ENCODE measurements around the gene THOC6.
"Not testable (repeated sequence)": the region's sequence is repeated elsewhere in the genome, so short reads cannot be mapped to it uniquely, and the experiment has no call there.

Gene THOC6

DNA sequence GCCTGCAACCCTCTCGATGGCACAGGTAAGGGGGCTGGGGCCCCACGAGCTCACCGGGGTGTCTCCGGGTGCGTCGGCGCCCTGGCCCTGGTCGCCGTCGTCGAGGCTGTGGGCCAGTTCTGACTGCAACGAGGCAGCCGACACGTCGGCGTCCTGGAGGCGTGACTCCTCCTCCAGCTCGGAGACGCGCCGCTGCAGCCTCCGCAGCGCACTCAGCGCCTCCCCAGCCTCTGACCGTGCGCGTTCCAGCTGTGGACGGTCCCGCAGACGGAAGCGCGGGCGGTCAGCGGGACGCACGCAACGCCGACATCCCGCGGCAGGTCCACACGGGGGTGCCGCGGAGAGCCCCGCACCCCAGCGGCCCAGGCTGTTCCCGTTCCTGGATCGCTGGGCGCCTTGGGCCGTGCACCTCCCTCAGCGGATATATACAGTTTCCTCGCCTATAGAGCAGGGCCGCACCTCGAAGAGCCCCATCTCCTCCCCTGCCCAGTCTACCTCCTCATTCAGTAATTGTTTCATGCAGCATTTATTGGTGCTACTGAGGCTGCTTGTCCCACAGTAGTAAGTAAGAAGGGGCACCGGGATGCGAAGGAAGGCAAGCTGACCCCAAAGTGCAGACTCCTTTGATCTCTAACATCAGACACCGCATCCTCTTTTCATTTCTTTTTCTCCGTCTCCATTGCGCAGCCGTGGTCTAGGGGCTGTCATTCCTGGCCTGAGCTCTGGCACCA, 5.8 kb downstream of the THOC6 start:
- DNase-seq (ENCODE audit: low read depth in 4 of 4, low spot score in 1 of 4): peak in 2 of 4 experiments; percentile 34 to 46

DNA sequence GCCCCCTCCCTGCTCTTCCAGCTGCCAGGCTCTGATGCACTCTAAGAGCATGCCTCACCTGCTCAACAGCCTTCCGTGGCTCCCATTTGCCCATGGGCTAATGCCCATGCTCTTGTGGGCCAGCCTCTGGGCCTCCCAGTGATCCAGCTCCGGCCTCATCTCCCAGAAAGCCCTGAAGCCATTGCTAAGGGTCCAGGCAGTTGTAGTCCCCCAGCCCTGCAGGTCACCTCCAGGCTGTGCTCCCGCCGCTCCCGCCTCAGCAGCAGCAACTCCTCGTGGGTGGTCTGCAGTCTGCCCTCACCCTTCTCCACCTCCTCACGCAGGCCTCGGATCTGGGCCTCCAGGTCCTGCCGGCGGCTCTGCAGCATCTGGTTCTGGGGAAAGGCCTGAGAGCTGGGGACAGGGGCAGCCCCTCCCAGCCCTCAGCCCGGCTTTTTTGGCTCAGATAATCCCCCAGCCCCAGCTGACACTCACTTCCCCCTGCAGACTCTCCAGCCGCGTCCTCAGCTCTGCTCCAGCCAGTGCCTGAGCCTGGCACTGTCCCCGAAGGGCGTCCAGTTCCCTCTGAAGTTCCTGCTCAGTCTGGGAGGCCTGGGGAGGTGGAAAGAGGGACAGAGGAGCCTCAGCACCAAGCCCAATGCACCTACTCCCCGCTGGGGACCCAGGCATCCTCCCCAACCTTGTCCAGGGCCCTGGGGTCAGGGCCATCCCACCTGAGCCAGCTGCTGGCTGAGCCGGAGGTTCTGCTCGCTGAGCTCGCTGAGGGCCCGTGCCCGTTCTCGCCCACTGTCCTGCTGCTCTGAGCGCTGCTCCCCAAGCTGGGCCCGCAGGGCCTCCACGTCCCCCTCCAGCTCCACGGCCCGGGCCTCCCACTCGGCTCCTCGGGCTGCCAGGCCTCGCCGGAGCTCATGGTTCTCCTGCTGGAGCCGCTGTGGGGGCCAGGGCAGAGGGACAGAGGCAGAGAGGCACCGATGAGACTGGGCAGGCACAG, 6.7 kb downstream of the THOC6 start:
- no peak for DNase-seq (ENCODE audit: low read depth in 4 of 4, low spot score in 1 of 4)

DNA sequence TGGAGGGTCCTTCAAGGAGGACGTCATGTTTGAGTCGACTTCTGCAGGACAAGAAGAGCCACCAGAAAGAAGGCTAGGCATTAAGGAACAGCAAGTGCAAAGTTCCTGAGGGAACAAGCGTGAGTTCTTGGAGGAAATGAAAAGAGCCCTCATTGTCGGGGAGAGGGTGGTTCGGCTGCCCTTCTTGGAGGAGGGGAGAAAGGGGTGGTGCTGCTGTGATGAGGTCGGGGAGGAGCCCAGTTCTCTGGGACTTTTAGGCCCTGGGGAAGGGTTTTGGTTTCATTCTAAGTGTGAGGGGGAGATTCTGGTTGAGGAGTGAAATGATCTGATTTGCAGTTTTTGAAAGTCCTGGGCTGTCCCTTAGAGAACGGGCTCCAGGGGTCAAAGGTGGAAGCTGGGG, 8.8 kb downstream of the THOC6 start:
- DNase-seq (ENCODE audit: low read depth in 4 of 4, low spot score in 1 of 4): no peak

DNA sequence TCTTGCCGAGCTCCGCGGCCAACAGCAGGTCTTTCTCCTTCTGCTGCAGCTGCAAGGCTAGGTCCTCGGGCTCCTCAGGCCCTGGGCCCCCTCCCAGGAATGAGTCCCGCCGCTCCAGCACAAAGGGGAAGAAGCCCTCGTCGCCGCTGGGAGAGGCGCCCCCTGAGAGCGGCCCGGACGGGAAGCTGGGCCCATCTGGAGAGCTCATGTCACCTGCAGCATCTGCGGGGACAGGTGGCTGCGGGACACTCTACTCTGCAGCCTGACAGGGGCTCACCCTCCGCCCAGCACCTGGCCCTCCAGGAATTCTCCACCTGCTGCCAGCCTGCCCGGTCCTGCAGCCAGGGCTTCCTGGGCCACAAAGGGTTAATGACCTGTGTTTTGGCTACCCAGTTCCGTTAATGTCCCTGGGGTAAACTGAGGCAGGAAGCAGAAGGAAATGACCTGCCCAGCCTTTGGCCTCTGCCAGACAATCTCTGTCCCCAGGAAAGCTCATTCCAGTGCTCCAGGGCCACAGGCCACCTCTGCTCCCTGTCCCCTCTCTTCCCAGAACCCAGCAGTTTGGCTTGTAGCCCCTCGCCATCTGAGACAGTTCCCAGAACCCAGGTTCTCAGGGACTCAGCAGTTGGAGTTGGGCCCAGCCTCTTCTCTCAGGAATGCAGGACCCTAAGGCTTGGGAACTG, 11.6 kb downstream of the THOC6 start:
- no peak for DNase-seq (ENCODE audit: low read depth in 4 of 4, low spot score in 1 of 4)

DNA sequence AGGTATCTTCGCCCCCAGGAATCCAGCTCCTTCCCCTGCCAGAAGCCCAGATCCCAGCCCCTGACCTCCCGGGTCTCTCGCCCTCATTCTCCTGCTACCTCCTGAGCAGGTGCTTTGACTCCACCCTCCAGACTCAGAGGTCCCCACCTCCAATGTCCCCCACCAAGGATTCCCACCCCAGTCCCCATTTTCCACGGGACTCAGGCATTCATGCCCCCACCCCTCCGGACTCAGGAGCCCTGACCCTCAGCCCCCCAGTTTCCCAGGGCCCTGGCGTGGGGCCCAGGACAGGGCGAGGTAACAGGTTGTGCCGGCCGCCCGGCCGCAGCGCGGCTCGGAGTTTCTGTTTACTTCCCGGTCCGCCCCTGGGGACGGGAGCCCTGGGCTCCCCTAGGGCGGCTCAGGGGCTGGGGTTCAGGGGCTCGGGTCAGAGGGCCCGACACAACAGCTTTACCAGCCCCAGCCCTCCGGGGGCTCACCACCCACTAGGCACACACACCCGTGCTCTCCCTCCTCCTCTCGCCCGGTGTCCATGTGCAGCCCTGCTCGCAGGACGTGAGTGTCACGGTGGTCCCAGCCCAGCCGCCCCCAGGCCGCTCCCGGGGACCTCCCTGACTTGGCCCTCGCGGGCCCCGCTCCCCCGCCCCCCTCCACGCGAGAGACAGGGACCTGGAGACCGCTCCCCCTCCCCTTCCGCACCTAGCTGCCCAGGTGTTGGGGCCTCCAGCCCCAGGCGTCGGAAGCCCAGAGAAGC, 12.3 kb downstream of the THOC6 start:
- no peak for DNase-seq (ENCODE audit: low read depth in 4 of 4, low spot score in 1 of 4)

DNA sequence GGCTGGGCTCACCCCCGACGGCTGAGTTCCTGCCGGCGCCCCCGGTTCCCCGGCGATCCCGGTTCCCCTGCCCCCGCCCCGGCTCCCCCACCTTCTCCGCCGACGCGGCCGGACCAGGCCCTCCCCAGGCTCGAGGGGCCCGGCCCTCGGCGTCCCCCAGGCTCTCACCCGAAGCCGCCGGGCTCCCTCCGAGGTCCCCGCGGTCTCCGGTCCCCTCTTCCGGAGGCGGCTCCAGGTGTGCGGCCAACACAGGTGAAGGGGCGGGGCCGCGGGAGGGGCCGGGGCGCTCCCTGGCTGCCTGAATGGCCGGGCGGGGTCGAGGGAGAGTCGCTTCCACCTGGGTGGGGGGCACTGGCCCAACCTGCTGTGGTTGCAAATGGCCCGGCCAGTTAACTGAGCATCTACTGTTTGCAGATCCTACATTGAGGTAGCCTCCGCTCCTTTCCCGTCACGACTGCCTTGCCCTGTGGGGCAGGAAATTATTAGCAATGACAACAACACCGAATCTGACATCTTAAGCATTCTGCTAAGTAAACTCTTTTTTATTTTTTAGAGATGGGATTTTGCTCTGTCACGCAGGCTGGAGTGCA, 13.0 kb downstream of the THOC6 start, which contains the start of gene BICDL2:
Gene BICDL2, minus strand, starts transcription at position 219 of the 590 bp plus-strand sequence. CDS start 1,448 bp downstream, outside the sequence.
- DNase-seq (ENCODE audit: low read depth in 4 of 4, low spot score in 1 of 4): no peak

DNA sequence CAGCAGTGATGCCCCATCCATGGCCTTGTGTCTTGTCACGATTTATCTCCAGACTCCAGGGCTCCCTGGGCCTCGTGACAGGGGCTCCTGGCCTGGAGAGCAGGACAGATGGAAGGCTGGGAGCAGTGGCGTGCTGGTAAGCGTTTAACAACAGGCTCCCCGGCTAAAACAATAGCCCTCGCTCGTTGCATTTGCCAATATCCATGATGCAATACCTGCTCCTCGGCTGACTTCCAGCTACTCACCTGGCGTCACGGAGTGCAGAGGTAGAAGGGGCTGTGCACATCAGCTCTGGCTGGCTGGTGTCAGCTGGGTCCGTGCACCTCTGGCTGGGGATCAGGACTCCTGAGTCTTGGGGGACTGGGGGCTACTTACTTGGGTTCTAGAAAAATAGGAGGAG, 14.4 kb downstream of the THOC6 start:
- no peak for DNase-seq (ENCODE audit: low read depth in 4 of 4, low spot score in 1 of 4)

DNA sequence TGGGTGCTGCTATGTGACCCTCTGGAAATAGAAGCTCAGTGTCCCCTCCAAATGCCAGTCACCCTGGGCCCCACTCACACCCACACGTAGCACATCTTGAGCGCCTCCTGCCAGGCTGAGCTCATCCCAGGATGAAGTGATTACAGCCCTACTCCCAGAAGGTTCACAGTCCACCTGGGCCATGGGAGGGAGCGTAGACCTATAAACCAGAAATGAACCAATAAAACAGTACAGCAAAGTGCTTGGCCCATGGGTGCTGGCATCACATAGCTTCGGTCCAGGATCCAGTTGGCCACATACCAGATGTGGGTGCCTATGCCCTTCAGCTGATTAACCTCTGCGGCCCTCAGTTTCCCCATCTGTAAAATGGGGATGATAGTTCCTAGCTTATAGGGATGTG, 15.1 kb downstream of the THOC6 start:
- DNase-seq (ENCODE audit: low read depth in 4 of 4, low spot score in 1 of 4): no peak

DNA sequence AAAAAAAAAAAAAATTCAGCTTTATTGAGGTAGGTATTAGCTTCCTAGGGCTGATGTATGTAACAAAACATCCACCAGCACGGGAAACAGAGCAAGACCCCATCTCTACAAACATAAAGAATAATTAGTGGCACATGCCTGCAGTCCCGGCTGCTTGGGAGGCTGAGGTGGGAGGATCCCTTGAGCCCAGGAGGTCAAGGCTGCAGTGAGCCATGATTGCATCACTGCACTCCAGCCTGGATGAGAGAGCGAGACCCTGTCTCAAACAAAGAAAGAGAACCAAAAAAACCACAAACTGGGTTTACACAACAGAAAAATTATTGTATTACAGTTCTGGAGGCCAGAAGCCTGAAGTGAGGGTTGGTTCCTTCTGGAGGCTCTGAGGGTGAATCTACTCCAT, 18.5 kb downstream of the THOC6 start:
- no peak for DNase-seq (ENCODE audit: low read depth in 4 of 4, low spot score in 1 of 4)

DNA sequence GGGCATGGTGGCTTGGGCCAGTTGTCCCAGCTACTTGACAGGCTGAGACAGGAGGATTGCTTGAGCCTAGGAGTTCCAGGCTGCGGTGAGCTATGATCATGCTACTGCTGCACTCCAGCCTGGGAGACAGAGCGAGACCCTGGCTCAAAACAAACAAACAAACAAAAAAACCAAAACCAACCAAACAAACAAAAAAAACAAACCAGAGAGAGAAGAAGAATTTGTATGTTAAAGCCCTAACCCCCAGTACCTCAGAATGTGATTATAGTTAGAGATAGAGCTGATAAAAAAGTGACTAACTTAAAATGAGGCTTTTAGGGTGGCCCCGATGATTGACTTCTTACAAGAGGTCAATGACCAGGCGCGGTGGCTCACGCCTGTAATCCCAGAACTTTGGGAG, 20.9 kb downstream of the THOC6 start:
- no peak for DNase-seq (ENCODE audit: low read depth in 4 of 4, low spot score in 1 of 4)

DNA sequence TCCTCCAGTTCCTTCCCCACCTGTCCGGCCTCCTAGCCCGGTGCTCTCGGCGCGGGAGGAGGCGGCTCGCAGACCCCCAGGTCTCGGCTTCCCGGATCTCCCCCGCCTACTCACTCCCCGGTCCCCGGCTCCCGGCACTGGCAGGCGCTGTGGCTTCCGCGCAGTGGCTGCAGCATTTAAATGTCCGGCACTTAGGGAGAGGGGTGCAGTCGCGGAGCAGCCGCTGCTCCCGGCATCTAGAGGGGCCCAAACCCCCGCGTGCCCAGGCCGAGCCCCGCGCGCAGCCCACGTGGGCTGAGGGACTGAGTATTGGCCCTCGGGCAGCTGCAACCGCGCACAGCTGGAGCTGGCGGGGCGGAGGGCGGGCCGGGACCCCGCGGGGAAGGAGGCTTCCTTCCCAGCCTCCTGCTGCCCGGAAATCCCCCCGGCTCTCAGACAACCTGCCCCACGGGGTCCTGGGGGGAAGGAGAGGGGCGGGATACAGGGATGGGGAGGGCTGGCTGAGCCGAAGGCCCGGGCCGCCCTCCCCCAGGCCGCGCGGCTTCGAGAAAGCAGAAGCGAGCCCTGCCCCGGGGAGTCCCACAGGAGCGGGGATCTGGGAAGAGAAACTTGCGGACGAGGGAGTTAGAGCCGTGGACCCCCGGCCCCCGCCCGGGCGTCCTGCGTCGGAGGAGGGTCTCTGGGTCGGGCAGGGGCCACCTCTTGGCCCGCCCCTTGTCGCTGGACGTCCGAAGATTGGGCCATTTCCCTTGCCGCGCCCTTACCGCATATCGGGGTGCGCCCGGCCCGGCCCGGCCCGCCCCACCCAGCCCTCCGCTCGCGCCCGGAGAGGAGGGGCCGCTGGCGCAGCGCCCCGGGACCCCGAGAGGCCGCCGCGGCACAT, 22.2 kb downstream of the THOC6 start, which contains the start of gene MMP25:
Gene MMP25, plus strand, starts transcription at position 804 of the 883 bp plus-strand sequence. CDS start 357 bp downstream, outside the sequence.
- no peak for DNase-seq (ENCODE audit: low read depth in 4 of 4, low spot score in 1 of 4)

DNA sequence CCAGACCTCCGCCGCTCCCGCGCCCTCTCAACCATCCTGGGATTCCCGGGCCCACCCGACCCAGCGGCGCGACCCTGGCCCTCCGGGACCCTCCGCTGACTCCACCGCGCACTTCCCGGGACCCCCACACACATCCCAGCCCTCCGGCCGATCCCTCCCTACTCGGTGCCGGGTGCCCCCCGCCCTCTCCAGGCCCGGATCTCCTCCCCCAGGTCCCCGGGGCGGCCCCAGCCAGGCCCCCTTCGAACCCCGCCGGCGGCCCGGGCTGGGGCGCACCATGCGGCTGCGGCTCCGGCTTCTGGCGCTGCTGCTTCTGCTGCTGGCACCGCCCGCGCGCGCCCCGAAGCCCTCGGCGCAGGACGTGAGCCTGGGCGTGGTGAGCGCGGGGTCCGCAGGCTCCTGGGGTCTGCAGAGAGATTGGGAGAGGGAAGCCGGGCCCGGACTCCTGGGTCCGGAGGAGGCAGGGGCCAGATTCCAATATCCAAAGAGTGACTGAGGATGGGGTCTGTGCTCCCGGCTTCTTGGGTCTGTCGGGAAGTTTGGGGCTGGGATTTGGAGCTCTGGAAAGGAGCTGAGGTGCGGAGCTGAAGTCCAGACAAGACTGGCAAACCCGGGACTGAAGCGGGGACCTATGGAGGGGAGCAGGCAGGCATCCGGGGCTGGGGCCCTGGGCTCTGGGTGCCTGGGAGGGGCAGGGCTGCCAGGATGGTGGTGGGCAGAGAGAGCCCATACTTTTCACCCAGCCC, 23.0 kb downstream of the THOC6 start:
- DNase-seq (ENCODE audit: low read depth in 4 of 4, low spot score in 1 of 4): no peak

DNA sequence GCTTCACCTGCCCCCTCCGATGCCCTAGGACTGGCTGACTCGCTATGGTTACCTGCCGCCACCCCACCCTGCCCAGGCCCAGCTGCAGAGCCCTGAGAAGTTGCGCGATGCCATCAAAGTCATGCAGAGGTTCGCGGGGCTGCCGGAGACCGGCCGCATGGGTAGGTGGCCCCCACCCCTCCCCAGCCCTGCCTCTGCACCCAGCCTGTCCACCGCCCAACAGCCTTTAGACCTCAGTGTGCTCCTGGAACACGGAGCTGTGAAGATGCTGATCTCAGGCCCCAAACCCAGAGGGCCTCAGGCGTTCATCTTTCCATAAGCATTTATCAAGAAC, 23.5 kb downstream of the THOC6 start:
- no peak for DNase-seq (ENCODE audit: low read depth in 4 of 4, low spot score in 1 of 4)

DNA sequence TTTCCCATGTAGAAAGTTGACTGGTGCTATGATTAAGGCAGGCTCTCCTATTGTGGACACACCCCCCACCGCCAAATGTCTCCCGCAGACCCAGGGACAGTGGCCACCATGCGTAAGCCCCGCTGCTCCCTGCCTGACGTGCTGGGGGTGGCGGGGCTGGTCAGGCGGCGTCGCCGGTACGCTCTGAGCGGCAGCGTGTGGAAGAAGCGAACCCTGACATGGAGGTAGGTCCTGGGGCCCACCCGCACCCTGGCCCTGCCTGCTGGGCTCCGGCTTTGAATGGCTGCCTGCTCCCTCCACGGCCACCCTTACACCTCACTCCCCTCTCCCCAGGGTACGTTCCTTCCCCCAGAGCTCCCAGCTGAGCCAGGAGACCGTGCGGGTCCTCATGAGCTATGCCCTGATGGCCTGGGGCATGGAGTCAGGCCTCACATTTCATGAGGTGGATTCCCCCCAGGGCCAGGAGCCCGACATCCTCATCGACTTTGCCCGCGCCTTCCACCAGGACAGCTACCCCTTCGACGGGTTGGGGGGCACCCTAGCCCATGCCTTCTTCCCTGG, 26.2 kb downstream of the THOC6 start:
- no peak for DNase-seq (ENCODE audit: low read depth in 4 of 4, low spot score in 1 of 4)

DNA sequence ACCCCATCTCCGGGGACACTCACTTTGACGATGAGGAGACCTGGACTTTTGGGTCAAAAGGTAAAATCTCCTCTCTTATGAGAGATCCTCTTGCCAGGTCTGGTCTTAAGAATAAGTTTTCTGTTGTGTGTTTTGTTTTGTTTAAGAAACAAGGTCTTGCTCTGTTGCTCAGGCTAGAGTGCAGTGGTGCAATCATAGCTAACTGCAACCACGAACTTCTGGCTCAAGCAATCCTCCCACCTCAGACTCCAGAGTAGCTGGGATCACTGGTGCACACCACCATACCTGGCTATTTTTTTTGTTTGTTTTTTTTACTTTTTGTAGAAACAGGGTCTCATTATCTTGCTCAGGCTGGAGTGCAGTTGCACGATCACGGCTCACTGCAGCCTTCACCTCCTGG, 26.7 kb downstream of the THOC6 start:
- DNase-seq (ENCODE audit: low read depth in 4 of 4, low spot score in 1 of 4): no peak

DNA sequence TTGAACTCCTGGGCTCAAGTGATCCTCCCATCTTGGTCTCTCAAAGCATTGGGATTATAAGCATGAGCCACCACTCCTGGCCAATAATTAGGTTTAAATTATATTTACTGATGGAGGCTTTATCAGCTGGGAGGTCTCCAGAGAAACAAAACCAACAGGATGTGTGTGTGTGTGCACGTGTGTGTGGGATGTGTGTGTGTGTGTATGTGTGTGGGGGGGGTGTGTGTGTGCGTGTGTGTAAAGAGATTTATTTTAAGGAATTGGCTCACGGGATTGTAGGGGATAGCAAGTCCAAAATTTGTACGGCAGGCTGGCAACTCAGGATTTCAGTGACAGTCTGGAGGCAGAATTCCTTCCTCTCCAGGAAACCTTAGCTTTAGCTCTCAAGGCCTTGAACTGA, 27.2 kb downstream of the THOC6 start:
- no peak for DNase-seq (ENCODE audit: low read depth in 4 of 4, low spot score in 1 of 4)

DNA sequence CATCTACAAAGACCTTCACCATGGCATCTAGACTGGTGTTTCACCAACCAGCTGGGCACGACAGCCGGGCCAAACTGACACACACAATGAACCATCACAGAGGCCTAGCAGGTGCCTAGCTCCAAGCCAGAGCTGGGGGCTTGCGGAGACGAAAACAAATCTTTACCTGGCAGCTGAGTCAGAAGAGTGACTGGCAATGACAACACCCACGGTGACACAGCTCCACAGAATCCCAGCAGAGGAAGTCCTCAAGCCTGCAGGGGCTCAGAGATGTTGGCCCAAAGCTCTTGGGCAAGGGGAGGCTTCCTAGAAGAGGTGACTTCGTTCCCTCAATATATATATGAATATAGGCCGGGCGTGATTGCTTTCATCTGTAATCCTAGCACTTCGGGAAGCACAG, 27.7 kb downstream of the THOC6 start:
- no peak for DNase-seq (ENCODE audit: low read depth in 4 of 4, low spot score in 1 of 4)

DNA sequence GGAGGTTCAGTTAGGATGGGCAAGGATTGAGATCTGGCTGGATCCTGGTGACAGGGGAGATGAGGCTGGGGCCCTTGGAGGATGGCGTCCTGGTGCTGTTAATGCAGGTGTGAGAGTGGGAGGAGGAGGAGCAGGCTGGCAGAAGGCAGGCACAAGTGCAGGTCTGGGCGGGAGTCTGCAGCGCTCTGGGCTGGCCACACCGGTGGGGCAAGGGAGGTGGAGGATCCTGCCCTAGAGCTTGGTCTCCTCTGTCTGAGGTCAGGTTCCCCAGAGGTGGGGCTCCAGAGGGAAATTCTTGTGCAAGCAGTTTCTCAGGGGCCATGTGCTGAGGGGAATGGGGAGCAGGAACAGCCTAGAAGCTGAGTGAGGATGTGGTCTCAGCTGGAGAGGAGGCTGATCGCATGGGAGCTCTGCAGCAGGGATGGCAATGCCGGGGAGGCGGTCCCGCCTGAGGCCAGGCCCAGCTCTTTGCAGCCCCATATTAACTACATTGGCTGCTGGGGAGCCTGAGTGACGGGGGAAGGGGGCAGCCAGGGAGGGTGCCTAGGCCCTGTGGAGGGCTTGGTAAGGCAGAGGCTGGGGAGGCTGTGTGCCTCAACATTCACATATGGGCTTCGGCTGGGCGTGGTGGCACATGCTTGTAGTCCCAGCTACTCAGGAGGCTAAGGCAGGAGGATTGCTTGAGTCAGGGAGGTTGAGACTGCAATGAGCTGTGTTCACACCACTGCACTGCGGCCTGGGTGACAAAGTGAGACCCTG, 28.9 kb downstream of the THOC6 start:
- DNase-seq (ENCODE audit: low read depth in 4 of 4, low spot score in 1 of 4): not testable (repeated sequence)
